Activated CD8-positive, alpha-beta memory T cell treated with anti-CD3 and anti-CD28 coated beads for 1 hour (primary cell): Measurements from ENCODE around the gene LCLAT1.
"Not testable (repeated sequence)": the region's sequence is repeated elsewhere in the genome, so short reads cannot be mapped to it uniquely, and the experiment has no call there.

Experiments used
- DNase-seq, 2 donors: peaks; one replicate each; pipeline ENCODE4 v3.0.0-alpha.2; 2020; ENCODE audit warnings: low read depth in 1 of 2; ENCODE audit errors: extremely low read depth in 1 of 2

Gene LCLAT1

DNA sequence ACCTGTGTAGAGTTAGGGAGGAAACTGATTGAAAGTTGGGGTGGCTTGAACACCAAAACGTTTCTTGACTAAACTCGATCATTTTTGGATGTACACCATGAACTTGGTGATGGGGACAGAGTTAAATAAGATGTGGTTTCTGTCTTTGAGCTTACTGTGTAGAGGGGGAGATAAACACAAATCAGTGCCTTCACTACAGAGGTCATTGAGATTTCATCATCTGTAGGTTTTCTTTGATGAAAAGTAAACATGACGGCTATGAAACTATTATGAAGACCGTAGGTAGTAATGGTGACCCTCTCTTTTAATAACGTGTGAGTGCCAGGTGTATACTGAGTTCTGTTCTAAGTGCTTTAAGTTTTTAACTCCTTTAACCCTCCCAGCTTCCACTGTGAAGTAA is 6.5 kb downstream of the LCLAT1 start:
- no peak for DNase-seq

DNA sequence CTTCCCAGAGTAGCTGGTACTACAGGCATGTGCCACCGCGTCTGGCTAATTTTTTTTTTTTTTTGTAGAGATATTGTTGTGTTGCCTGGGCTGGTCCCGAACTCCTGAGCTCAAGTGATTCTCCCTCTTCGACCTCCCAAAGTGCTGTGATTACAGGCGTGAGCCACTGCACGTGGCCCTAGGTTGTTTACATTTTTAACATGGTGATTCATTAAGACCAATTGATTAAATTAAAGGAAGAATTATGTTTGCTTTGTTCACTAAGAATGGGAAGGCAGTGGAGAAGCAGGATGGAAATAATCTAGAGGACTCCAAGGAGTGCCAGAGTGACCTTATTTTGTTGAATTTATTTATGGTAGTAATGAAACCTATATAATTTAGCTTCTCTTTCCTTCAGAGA is 7.5 kb downstream of the LCLAT1 start:
- DNase-seq = no peak

DNA sequence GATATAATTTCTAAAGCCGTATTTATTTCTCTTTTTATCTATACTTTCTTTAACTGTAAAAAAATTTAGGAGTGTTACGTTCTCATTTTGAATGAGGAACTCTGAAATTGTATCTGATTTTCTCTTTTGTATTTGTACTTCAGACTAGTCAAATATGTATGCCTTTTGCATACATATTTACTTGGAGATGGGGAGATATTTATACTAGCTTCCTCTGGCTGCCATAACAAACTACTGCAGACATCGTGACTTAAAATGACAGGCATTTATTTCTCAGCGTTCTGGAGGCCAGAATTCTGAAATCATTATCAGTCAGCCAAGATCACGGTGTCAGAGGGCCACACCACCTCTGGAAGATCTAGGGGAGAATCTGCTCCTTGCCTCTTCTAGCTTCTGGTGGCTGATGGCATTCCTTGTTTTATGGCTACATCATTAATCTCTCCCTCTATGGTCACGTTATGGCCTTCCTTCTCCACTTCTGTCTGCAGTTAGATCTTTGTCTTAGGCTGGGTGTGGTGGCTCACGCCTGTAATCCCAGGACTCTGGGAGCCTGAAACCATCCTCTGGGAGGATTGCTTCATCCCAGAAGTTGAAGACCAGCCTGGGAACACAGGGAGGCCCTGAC is 8.2 kb downstream of the LCLAT1 start:
- no peak for DNase-seq

DNA sequence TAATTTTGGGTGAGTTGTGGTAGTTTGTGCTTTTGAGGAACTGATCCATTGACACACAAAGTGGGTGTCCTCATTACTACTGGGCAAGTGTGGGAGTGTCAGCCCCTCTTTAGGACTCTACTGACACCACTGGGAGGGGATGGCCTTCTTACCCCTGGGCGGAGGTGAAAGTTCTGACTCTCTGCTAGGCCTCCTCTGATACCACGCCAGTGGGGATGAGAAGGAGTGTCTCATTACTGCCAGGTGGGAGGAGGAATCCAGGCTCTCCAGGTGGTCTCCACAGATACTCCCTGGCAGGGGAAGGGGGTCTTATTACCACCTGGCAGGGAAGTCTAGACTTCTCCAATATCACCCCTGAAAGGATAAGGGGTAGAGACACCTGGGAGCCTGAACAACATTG is 9.1 kb downstream of the LCLAT1 start:
- no peak for DNase-seq

DNA sequence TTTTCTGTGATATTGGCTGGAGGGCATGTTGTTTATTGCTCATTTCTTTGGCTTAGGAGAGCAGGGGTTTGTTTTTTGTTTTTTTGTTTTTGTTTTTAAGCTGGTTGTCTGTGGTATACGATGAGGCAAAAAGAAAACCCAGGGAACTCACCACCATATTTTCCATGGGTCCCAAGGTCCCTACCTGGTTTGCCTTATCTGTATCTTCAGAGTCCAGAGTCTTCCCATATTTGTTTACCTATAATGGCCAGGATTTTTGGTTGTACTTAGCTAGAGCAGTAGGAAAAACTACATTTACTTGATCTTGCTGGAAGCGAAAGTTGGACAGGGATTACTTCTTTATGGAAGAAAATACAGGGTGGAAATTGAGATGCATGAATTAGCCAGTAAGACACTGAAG is 9.5 kb downstream of the LCLAT1 start:
- DNase-seq = no peak

DNA sequence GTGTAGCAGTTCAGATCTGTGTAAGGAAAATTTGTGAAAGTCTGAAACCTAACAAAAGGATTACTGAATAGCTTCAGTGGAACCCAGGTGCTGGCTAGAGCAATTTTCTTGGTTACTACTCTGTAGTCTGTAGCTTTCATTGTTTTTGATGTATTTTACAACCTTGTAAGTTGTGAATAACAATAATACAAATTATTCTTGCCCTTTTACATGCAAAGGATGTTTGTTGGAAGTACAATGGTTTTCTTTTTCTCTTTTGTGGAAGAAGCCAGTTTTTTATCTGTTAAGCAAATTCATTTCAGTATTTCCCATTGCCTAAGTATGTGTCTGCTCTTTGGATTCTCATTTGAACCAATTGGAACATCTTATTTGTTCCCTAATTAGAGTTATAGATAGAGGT is 10.2 kb downstream of the LCLAT1 start:
- DNase-seq = no peak

DNA sequence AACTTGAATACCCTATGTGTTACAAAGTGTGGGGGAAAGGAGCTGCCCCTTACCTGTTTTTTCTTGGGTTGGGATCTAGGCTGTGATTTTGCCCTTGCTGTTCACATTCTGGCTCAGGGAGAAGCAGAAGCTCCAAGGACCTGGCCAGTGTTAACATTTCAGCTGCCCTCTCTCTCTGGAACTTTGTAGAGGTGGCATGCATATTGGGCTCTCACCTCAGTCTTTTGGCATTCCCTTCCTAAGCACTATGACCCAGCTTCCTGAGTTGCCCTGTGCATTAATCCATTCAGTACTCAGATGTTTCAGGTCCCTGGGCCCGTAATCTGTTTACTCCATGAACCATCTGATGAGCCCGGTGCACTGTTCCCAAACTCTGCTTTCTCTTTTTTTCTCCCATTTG is 12.1 kb downstream of the LCLAT1 start:
- no peak for DNase-seq

DNA sequence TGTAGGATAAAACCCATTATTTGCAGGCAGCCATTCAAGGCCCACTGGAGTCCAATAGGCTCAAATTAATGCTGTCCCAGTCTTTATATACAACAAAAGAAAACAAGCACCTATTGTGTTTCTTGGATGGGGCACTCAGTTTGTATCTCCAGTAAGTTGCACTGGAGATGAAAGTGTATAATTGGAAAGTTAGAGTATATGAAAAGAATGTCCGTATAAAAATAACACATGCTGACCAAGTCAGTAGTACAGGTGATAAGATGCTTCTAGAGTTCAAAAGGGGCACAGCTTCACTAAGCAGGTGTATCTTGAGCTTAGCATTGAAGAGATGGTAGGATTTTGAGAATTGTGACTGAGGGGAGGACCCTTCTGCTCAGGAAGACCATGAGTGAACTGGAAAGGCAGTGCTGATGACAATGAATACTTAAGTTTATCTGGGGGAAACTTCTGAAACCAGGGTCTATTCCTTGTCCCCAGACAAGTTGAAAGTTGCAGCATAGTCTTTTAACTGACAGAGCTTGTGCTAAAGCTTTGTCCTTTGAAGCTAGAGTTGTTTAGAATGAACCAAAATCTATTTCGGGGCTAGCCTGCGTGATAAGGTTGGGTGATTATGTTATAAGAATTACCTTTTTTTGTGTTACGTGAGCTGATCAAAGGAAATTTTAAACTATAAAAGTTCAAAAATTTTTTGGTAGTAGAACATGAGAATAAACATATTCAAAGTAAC is 15.2 kb downstream of the LCLAT1 start:
- no peak for DNase-seq

DNA sequence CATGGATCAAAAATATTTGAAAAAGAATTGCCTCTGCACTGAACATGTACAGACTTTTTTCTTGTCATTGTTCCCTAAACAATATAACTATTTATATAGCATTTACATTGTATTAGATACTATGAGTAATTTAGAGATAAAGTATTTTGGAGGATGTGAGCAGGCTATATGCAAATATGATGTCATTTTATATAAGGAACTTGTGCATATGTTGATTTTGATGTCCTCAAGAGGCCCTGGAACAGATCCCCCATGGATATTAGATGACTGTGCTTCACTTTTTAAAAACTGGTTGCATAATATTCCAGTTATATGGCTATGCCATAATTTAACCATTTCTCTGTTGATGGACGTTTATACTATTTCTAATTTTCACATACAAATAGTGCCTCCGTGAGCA is 16.5 kb downstream of the LCLAT1 start:
- DNase-seq = no peak

DNA sequence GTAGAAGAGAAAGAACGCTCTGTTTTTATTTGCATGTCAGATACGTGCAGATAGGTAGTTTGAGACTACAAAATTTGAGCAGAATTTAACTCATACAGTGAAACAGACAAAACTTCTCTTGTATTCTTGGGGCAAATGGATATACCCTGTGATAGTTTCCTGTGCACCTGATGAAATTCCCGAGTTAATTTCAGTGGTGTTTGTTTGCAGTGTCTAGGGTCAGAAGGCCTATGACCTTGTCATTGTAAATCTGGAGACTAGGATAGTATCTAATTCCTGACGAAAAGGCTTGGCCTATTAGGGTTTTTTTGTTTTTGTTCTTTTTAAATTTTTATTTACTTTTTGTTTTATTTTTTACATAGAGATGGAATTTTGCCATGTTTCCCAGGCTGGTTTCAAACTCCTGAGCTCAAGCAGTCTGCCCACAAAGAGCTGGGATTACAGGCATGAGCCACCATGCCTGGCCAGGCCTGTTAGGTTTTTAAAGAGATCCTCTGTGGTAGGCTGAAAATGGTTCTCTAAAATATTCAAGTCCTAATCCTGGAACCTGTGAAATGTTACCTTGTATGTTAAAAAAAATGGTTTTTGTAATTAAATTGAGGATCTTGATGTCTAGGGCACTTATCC is 17.6 kb downstream of the LCLAT1 start:
- no peak for DNase-seq

DNA sequence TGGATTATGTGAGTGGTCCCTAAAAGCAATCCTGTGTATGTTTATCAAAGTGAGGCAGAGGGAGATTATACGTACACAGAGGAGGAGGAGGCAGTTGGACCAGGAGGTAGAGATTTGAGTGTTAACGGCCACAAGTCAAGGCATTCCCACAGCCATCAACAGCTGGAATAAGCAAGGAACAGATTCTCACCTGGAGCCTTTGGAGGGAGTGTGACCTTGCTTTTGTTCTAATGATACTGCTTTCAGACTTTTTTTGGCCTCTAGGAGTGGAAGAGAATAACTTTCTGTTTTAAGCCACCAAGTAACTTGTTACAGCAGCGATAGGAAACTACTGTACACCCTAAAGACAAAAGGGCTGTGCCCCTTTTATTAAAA is 18.1 kb downstream of the LCLAT1 start:
- DNase-seq = no peak

DNA sequence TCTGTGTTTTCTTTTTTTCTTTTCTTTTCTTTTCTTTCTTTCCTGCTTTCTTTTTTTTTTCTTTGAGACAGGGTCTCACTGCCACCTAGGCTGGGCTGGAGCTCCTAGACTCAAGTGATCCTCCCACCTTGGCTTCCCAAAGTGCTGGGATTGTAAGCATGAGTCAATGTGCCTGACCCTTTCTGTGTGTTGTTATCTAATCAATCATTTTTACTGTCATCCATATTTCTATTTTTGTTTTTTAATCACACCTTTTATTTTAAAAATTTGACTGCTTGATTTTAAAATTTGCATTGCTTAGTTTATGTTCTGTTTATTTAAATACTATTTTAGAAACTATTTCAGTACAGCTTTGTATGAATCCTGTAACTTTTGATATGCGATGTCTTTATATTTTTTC is 19.2 kb downstream of the LCLAT1 start:
- DNase-seq = no peak

DNA sequence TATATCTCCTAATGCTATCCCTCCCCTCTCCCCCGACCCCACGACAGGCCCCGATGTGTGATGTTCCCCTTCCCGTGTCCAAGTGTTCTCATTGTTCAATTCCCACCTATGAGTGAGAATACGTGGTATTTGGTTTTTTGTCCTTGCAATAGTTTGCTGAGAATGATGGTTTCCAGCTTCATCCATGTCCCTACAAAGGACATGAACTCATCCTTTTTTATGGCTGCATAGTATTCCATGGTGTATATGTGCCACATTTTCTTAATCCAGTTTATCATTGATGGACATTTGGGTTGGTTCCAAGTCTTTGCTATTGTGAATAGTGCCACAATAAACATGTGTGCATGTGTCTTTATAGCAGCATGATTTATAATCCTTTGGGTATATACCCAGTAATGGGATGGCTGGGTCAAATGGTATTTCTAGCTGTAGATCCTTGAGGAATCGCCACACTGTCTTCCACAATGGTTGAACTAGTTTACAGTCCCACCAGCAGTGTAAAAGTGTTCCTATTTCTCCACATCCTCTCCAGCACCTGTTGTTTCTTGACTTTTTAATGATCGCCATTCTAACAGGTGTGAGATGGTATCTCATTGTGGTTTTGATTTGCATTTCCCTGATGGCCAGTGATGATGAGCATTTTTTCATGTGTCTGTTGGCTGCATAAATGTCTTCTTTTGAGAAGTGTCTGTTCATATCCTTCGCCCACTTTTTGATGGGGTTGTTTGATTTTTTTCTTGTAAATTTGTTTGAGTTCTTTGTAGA is 20.2 kb downstream of the LCLAT1 start:
- DNase-seq = not testable (repeated sequence)

DNA sequence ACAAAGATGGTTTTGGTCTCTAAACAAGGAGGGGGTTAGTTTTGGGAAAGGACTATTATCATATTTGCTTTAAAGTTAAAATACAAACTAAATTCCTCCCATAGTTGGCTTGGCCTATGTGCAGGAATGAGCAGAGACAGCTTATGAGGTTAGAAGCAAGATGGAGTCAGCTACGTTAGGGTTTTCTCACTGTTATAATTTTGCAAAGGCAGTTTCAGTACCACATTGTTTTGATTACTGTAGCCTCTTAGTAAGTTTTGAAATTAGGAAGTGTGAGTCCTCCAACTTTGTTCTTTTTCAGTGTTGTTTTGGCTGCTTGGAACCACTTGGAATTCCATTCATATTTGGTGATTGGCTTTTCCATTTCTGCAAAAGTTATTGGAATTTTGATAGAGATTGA is 23.4 kb downstream of the LCLAT1 start:
- no peak for DNase-seq

DNA sequence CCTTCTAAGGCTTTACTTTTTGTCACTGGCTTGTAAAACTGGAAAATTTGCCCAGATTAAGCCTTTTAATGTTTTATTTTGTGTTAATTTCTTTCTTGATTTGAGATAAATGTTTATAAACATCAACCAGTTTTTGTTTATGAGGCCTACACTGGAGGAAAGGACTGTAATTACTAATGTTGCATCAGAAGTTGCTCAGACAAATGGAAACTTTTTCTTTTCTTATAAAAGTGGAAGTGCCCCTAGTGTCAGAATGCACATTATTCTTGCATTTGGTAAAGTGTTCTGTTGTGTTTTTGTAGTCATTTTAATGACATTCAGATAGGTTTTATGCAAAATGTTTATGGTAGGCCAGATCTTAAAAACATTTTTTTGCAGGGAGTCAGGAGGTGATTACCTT is 25.3 kb downstream of the LCLAT1 start:
- DNase-seq = no peak

DNA sequence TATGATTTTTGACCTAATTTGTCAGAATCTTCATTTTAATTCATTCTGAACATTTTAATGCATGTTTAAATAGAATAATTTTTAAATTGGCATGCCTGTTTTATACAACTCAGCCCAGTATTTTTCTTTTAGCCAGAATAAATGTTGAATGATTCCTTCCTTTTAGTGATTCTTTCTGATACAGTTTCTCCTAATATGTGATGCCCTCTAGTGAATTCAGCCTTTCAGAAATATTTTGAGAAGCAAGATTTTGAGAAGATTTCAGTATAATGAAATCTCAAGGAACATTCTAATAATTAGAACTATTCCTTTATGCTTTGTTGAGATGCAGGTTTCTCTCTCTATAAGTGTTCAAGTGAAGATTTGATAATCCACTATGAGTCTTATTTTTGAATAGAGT is 28.5 kb downstream of the LCLAT1 start:
- DNase-seq = no peak

DNA sequence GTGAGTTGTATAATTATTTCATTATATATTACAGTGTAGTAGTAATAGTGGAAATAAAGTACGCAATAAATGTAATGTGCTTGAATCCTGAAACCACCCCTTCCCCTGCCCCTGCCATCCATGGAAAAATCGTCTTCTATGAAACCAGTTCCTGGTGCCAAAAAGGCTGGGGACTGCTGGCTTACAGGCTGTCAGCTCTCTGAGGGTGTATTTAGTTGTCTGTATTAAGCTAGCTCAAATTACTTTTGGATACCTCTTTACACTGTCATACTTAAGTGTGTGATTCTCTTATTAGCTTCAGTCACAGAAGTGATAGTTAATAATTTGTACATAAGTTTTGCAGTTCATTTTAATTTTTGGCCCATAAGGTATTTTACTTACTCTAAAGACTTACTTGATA is 29.6 kb downstream of the LCLAT1 start:
- DNase-seq = no peak

DNA sequence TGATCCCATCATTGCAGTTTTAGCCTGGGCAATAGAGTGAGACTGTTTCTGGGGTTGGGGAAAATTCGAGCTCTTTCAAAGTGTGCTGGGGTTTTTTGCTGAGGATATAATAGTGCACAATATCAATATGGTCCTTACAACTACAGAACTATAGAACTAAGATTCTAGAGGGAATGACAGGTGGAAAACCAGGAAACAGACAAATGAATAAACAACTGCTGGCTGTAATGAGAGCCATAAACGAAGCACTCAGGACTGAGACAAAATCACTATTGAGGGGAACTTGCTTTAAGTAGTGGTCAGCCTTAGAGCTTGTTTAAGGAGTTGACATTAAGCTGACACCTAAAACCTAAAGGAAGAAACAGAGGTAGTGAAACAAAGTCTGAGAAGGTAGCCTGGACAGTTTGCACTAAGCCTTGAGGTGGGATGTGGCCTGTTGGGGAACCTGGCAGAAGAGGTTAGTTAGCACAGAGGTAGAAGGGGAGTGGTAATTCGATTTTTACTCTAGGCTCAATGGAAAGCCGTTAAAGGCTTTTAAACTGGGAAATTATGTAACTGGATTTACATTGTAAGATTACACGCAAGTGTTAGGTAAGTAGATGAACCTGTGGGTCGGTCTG is 33.8 kb downstream of the LCLAT1 start:
- DNase-seq = no peak

DNA sequence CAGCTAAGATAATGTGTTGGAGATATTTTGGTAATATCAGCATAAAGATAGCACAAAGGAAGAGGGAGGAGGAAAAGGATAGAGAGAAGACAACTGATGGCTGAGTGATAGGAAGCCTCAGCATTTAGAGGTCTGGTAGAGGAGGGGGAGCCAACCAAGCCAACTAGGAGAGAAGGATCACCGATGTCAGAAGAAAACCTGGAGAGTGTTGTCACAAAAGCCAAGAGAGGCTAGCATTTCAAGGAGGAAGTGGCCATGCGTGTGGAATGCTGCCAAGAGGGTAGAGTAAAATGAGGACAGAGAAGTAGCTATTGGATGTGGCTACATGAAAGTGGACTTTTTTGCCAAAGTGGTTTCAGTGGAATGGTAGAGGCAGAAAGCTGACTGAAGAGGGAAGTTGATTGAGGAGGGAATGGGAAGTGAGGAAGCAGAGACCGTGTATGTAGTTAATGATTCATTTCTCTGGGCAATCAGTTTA is 34.3 kb downstream of the LCLAT1 start:
- no peak for DNase-seq

DNA sequence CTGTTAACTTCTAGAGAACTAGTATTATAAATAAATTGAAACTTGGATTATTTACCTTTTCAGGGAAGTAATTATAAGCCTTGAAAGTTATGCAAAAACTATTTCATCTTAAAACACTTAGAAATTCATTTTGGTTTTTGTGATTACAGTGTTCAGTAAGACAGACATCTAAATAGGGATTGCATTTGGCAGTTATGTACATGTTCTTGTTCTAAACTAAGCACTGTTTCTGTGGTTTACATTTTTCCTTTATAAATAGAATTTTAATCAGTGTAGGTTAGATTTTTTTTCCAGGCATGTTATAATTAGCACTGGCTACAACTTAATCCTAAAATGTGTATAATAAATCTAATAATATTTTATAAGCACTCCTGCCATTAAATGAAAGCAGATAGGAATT is 35.0 kb downstream of the LCLAT1 start:
- DNase-seq = no peak

DNA sequence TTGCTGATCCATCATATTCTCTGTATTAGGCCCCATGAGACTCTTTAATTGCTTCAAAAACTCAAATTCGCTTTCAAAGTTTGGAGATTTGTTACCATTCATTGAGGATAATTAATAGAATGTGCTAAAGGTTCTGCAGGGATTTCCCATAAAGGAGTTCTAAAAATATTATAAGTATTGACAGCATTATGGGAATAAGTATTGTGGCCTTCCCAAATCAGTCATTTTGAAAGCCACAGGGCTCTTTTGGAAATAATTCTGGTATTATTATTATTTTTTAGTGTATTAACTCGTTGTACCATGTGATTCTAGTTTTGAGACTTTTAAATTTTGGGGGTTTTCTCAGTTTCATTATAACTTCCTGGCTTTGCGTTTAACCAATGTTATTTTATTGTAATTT is 37.1 kb downstream of the LCLAT1 start:
- DNase-seq = no peak
